GM18505 (cell line): ENCODE measurements around the gene FOXP4.

ENCODE experiments used
- ATAC-seq: cut with Tn5 transposase; IDR thresholded peaks from one replicate; pipeline ENCODE4 v1.9.1; 2021; ENCODE audit not compliant: unreplicated experiment
- POLR2A ChIP-seq: IDR thresholded peaks from 4 replicates; pipeline ENCODE4 v1.6.1; 2011; ENCODE audit warnings: borderline replicate concordance; ENCODE audit not compliant: insufficient read depth, insufficient read length; ENCODE audit errors: extremely low read depth

The FOXP4 gene

DNA sequence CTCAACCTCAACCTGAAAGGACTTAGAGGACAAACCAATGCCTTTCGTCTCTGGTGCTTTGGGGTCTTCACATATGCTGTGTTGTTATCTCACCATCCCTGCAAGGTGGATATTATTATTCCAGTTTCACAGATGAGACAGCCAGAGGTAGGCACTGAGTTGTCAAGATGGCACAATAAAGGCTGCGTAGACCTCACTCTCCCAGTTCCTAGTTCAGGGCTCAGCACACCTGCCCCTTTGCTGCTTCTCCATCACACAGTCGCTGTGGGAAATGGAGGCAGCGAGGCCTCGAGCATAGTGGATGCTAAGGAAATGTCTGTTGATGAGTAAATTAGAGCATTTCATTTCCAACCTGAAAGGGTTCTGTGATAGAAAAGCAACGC lies 22.0 kb downstream of the FOXP4 start:
- no peak for TF ChIP-seq POLR2A
- ATAC-seq, result no peak

DNA sequence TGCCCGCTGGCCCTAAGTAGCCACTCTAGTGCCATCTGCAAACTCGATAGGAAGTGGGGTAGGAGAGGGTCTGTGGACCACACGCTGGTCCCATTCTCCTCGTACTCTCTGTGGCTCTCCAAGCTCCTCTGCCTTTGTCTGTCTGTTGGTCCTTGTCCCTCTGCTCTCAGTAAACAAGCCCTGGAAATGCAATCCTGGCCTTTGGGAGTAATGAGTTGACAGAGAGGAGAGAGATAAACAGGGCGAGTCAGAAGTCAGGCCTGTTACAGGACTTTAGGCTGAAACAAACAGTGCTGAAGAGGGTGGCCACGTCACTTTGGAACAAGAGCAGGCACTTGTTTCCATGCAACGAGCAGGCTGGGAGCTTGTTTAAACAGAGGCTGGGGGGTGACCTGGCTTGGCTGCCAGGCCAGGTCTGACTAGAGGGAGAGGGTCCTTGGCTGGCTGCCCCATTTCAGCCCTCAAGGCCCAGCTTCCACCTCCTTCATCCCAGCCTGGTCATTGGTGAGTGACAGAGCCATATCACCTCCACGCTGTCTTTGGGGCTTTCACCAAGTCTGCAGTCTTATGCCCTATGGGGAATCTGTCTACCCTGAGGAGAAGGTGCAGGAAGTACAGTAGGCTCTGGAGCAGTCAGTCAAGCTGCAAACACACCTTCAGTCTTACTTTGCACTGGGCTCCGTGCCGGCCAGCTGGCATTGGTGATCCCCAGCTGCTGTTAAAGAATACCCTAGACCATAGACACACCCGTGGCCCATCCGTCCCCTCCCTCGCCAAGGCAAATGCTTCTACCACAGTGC lies 22.6 kb downstream of the FOXP4 start:
- no peak for ATAC-seq
- no peak for TF ChIP-seq POLR2A

DNA sequence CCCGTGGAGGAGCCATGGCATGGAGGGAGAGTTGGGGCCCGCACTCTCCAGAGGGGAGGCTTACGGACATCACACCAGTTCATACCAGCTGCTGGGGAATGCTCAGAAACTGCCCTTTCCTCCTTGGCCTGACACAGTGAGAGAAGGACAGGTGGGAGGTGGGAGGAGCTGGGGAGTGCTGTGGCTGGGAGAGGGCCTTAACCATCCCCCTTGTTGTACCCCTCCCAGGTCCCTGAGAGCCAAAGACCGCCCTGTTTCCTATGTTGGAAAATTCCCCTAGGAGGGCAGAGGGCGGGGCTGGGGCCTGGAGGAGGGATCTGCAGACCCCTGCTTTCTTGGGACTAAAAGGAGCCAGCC lies 24.1 kb downstream of the FOXP4 start:
- TF ChIP-seq POLR2A, result no peak
- no peak for ATAC-seq

DNA sequence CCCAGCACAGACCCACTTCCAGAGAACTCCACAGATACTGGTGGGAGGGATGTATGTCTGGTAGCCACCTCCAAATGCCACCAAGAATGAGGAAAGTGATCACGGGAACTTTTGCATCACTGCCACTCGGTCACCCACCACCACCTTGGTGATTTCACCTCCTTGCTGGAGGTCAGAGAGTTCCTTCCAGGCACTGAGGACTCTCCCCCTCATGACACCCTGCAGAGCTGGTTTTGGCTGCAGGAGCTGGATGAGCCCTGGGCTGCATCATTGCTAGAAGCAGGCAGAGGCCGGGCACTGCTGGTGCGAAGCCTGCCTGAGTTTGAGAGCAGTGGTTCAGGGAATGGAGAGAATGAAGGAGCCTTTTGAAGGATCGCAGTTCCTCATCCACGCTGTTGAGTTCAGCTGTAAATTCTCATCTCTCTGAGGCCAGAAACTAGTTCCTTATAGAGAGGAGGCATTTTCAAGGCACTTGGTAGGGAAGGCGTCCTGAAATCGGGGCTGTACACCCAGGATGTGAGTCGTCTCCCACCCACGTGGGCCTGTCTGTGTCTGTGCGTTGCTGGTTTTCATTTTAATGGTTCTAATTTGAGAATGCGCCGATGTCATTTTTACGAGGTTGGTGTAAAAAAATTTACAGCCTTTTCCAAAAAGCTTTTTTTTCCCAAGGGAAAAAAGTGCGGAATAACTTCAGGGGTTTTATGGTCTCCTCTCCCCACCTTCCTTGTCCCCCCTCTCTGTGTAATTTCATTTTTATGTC lies 25.0 kb downstream of the FOXP4 start:
- no peak for ATAC-seq

DNA sequence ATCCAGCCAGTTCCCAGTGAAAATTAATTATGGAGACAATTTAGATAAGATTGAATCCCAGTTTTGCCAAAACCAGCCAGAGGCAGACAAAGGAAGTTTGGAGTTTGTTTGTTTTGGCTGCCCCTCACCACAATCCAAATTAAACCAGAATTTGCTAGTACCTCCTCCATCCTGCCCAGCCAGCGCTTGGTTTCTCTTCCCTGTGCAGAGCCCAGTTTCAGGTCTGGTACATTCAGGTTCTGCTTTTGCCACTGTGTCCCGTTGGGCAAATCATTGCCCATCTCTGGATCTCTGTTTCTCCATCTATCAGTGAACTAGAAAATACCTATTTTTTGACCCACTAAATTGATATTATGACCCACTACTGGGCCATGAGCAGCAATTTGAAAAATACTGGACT lies 26.4 kb downstream of the FOXP4 start:
- no peak for TF ChIP-seq POLR2A
- no peak for ATAC-seq

More for the DNA sequence above, 25.0 kb downstream of the FOXP4 start:
- TF ChIP-seq POLR2A, result no peak

DNA sequence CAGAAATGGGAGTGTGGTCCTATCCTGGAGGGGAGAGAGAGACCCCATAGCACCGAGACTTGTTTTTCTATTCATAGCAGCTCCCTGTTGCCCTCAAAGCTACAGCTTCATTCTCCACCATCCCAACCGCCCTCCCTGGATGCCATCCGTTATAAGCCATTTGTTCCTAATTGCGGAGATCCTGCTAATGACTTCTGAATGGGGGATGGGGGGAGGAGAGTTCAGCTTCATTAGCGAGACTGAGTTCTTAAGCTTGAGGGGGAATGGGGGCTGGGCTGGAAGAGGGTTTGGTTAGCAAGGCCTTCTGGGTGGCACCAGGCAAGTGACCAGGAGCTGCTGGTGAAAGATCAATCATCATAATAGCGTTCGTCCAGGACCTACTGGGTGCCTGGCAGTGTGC lies 27.1 kb downstream of the FOXP4 start:
- no peak for TF ChIP-seq POLR2A
- no peak for ATAC-seq

DNA sequence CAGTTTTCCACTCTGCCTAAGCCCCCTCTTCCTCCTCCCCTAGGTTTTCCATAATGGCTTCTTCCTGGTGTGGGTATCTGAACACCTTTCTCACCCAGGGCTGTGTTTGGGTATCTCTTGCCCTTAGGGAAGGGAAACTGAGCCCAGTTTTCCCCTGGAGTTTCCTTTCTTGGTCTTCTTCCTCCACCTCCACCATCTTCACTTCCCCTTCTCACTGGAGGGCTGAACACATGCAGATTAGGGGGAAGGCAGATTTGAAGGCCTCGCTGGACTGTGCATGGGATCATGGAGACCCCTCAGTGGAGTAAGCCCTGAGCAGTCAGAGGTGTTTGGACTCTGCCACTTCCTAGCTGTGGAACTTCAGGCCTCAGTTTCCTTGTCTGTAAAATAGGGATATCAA lies 27.8 kb downstream of the FOXP4 start:
- TF ChIP-seq POLR2A, result no peak
- ATAC-seq, result no peak

DNA sequence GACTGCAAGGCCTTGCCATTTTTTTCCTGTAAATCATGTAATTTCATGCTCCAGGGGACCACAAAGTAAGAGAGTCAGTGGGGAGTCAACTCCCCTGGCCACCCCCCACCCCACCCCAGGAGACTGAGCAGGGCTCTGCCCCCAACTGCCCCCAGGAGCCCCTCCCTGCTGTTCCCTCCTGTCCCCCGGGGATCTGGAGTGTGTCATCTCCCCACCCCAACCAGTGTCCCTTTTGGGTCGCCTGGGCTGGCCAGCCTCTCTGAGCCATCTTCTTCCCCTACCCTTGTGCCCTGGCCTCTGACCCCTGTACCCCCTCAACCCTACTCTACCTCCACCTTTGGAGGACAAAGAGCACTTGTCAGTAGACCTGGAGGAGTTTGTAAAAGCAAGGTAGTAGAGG lies 29.4 kb downstream of the FOXP4 start:
- ATAC-seq, result no peak
- TF ChIP-seq POLR2A, result no peak

DNA sequence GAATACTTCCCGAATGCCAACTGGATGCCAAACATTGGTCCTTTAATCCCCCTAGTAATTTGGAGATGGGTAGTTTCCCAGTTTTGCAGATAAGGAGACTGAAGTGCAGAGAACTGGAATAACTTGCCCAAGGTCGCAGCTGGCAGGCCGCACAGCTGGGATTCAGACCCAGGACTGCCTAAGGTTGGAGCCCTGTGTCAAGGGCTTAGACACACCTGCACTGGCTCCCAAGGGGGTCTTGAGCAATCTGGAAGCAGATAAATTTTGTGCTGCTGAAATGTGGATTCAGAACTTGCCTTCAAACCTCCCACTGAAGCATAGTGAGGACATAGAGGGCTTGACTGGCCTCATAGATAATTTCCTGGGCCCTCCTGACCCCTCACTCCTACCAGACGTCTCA lies 30.5 kb downstream of the FOXP4 start:
- no peak for TF ChIP-seq POLR2A
- ATAC-seq, result no peak

DNA sequence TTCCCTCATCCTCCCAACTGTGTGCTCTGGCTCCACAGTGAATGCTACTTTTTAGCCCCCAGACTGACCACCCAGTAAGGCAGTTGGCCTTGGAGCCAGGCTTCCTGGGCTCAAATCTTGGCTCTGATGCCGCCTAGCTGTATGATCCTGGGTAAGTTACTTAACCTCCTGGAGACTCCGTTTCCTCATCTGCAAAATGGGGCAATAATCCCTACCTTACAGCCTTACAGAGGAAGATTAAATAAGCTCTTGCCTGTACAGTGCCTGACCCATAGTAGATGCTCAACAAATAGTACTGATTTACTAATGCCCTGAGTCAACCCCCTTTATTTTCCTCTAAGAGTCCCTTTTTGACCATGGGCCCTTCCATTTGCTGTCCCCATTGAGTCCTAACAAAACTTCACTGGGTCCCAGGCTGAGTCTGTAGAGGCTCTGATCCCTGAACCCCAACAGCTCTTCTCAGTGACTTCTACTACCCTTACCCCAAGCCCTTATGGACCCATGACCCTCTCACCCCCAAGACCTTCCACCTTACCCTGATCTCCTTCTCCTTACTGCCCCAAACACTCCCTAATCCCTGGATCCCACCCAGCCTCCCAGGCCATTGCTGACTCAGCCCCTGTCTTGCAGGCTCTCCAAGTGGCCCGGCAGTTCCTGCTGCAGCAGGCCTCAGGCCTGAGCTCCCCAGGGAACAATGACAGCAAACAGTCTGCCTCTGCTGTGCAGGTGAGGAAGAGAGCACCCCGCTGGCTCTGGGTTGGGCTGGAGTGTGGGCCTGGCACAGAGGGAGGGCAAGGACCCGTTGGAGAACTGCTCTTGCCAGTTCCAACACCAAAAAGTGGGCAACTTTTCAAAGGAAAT lies 31.4 kb downstream of the FOXP4 start:
- TF ChIP-seq POLR2A, result no peak
- ATAC-seq, result no peak

DNA sequence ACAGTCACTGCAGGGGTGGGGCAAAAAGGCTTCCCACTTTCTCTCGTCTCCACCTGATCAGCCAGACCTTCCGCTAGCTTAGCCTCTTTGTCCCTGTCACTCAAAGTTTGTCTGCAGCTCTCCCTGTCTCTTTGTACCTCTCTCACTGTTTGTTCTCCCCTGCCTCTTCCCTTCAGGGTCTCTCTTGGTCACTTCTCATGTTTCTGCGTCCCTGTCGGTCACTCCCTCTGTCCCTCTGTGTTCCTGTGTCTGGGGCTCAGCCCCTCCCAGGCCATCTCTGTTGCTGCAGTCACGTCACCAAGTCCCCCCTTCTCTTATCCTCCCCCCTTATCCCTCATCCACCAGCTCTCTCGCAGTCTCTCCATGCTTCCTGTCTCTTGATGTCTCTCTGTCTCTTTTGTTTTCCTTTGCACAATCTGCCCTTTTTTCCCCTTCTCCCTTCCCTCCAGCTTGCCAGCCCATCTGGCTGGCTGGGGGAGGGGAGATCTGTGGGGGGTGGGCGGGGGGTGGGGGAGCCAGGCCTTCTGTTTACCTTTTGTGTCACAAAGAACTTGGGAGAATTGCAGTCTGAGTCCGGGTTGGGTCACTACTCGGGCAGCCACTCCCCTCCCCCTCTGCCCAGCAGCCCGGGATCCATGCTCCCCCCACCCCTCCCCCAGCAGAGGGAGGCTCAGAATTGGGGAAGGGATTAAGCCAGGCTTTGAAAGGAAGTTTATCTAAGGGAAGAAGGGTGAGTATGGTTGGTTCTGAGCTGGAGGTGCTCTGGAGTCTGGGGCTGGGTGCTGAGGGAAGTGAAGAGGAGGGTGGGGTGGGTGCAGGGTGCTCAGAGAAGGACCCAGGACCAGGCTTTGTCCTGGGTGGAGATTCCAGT lies 32.3 kb downstream of the FOXP4 start:
- no peak for TF ChIP-seq POLR2A
- no peak for ATAC-seq

DNA sequence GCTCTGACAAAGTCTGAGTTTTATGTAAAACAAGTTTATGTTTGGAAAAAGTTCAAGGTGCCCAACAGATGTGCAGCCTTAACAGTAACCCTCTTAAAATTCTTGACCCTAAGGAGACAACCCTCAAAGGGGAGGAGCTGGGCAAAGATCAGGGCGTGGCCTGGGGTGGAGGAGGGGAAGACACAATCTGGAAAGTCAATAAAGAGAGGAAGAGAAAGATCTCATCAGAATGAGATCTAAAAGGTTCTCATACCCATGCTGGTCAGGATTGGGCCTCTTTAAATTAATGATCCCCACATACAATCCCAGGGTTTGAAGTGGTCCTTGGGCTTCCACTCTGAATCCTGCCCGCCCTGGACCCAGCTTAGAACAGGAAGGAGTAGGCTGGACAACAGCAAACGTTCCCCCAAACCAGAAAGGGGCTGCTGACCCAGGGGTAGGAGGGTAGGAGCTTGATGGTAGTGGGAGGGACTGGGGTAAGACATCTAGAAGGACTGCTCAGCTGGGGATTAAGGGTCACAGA lies 33.0 kb downstream of the FOXP4 start:
- TF ChIP-seq POLR2A, result no peak
- no peak for ATAC-seq
